ENCODE data around the gene BAIAP2L1. TPM values are rescaled to one million over a fixed set of nuclear protein-coding genes. Genes with fewer than 3 reads are reported as not detected.
"Not testable (repeated sequence)": the region's sequence is repeated elsewhere in the genome, so short reads cannot be mapped to it uniquely, and the experiment has no call there.

Gene BAIAP2L1
- total RNA-seq, 1 donor from 2014 or later = 10.9 TPM

DNA sequence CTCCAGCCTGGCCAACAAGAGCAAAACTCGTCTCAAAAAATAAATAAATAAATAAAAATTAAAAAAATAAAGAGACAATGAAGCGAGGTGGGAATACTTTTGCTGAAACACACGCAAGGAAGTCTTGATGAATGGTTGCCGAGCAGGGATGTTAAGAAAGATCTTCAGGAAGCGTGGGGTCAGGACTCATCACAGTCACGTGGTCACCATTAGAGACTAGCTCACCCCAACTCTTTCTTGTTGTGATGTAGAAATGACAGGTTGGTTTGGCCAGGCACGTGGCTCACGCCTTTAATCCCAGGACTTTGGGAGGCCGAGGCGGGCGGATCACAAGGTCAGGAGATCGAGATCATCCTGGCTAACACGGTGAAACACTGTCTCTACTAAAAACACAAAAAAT is 28.9 kb upstream of the BAIAP2L1 start:
- no peaks in the 10 kb centered on the region for H3K4me1 Mint-ChIP-seq (ENCODE audit: unreplicated experiment)
- no peak overlapping the region for H3K4me3 Mint-ChIP-seq (ENCODE audit: unreplicated experiment)
- H3K36me3 Mint-ChIP-seq (ENCODE audit: unreplicated experiment) = no peaks in the 10 kb centered on the region

DNA sequence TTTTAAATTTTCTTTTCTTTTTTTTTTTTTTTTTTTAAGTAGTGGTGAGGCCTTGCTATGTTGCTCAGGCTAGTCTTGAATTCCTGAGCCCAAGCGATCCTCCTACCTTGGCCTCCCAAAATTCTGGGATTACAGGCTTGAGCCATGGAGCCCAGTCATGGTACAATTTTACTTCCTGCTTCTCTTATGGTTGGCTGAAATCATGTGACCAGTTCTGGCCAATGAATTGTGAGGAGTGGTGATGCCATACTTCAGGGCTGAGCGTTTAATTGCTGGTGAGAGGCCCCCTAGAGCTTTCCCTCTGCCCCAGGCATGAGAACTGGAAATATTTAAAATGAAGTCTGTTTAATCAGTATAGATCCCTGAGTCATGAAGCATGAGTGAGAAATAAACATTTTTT is 22.2 kb upstream of the BAIAP2L1 start:
- TF ChIP-seq, protein P1, sequence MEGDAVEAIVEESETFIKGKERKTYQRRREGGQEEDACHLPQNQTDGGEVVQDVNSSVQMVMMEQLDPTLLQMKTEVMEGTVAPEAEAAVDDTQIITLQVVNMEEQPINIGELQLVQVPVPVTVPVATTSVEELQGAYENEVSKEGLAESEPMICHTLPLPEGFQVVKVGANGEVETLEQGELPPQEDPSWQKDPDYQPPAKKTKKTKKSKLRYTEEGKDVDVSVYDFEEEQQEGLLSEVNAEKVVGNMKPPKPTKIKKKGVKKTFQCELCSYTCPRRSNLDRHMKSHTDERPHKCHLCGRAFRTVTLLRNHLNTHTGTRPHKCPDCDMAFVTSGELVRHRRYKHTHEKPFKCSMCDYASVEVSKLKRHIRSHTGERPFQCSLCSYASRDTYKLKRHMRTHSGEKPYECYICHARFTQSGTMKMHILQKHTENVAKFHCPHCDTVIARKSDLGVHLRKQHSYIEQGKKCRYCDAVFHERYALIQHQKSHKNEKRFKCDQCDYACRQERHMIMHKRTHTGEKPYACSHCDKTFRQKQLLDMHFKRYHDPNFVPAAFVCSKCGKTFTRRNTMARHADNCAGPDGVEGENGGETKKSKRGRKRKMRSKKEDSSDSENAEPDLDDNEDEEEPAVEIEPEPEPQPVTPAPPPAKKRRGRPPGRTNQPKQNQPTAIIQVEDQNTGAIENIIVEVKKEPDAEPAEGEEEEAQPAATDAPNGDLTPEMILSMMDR (IDR thresholded peaks at IDR 0.05) = no peak
- peaks cover 9% of the 10 kb centered on the region for H3K27me3 Mint-ChIP-seq (ENCODE audit: unreplicated experiment)
- no peak overlapping the region for H3K4me3 Mint-ChIP-seq (ENCODE audit: unreplicated experiment)
- H3K27ac Mint-ChIP-seq (ENCODE audit: unreplicated experiment) = no peak overlapping the region
- H3K36me3 Mint-ChIP-seq (ENCODE audit: unreplicated experiment) = no peaks in the 10 kb centered on the region
- no peak for DNase-seq (ENCODE audit: extremely low spot score, unreplicated experiment)
- peaks cover 12% of the 10 kb centered on the region for H3K4me1 Mint-ChIP-seq (ENCODE audit: unreplicated experiment)
- H3K9me3 Mint-ChIP-seq (ENCODE audit: unreplicated experiment) = no peaks in the 10 kb centered on the region

More for the DNA sequence above, 28.9 kb upstream of the BAIAP2L1 start:
- no peak for DNase-seq (ENCODE audit: extremely low spot score, unreplicated experiment)
- Mint-ChIP-seq H3K9me3 (ENCODE audit: unreplicated experiment) (no peaks in the 10 kb centered on the region), H3K27me3 (ENCODE audit: unreplicated experiment) (peaks cover 10% of the 10 kb centered on the region), H3K27ac (ENCODE audit: unreplicated experiment) (no peak overlapping the region)
- TF ChIP-seq, protein P1 (IDR thresholded peaks at IDR 0.05) = no peak

DNA sequence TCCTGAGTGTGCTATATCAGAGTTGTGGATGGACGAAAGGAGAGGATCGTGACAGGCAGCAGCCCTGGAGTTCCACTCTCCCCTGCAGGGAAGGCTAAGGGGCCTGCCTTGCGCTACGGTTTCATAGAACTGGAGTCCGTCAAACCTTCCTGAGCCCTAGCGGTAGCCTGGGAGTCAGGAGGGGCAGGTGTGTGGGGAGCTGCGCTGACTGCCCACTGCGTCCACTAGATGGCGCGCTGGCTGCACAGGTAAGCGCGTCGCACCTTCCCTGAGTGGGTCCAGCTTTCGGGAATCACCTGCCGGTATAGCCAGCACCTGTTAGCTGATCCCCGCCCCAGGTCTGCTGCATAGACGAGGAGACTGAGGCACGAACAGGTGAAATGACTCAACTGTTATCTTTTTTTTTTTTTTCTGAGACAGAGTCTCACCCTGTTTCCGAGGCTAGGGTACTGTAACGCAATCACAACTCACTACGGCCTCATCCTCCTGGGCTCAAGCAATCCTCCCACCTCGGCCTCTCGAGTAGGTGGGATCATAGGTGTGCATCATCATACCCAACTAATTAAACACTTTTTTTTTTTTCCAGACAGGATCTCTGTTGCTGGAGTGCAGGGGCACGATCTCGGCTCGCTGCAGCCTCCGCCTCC is 20.2 kb upstream of the BAIAP2L1 start:
- H3K4me1 Mint-ChIP-seq (ENCODE audit: unreplicated experiment) = peaks cover 12% of the 10 kb centered on the region
- no peaks in the 10 kb centered on the region for H3K9me3 Mint-ChIP-seq (ENCODE audit: unreplicated experiment)
- no peak overlapping the region for H3K27ac Mint-ChIP-seq (ENCODE audit: unreplicated experiment)
- peaks cover 6% of the 10 kb centered on the region for H3K27me3 Mint-ChIP-seq (ENCODE audit: unreplicated experiment)
- no peaks in the 10 kb centered on the region for H3K36me3 Mint-ChIP-seq (ENCODE audit: unreplicated experiment)
- H3K4me3 Mint-ChIP-seq (ENCODE audit: unreplicated experiment) = no peak overlapping the region
- TF ChIP-seq, protein P1 (IDR thresholded peaks at IDR 0.05) = peak; percentile 90
- DNase-seq (ENCODE audit: extremely low spot score, unreplicated experiment) = no peak

DNA sequence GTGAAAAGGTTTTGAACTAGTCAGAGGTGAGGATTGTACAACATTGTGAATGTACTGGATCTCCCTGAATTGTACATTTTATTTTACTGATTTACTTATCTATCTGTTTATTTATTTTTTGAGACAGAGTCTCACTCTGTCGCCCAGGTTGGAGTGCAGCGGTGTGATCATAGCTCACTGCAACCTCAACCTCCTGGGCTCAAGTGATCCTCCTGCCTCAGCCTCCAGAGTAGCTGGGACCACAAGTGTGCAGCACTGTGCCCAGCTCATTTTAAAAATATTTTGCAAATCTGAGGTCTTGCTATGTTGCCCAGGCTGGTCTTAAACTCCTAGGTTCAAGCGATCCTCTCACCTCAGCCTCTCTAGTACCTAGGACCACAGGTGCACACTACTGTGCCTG is 19.1 kb upstream of the BAIAP2L1 start:
- not testable (repeated sequence) for H3K4me3 Mint-ChIP-seq (ENCODE audit: unreplicated experiment); H3K27ac Mint-ChIP-seq (ENCODE audit: unreplicated experiment); H3K27me3 Mint-ChIP-seq (ENCODE audit: unreplicated experiment); H3K36me3 Mint-ChIP-seq (ENCODE audit: unreplicated experiment); DNase-seq (ENCODE audit: extremely low spot score, unreplicated experiment); H3K9me3 Mint-ChIP-seq (ENCODE audit: unreplicated experiment)
- H3K4me1 Mint-ChIP-seq (ENCODE audit: unreplicated experiment) = peaks cover 12% of the 10 kb centered on the region

DNA sequence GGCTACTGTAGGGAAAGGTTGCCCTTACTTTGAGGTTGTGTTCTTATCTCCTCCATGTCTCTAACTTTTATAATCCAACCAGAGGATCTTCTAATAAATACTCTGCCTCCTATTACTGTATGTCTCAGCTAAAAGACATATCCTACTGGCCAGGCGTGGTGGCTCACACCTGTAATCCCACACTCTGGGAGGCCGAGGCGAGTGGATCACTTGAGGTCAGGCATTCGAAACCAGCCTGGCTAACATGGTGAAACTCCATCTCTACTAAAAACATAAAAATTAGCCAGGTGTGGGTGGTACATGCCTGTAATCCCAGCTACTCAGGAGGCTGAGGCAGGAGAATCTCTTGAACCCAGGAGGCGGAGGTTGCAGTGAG is 18.4 kb upstream of the BAIAP2L1 start:
- peak overlapping the region; percentile 71 for H3K27ac Mint-ChIP-seq (ENCODE audit: unreplicated experiment)
- H3K27me3 Mint-ChIP-seq (ENCODE audit: unreplicated experiment); H3K9me3 Mint-ChIP-seq (ENCODE audit: unreplicated experiment); H3K36me3 Mint-ChIP-seq (ENCODE audit: unreplicated experiment); H3K4me3 Mint-ChIP-seq (ENCODE audit: unreplicated experiment); DNase-seq (ENCODE audit: extremely low spot score, unreplicated experiment): not testable (repeated sequence)
- peaks cover 12% of the 10 kb centered on the region for H3K4me1 Mint-ChIP-seq (ENCODE audit: unreplicated experiment)

DNA sequence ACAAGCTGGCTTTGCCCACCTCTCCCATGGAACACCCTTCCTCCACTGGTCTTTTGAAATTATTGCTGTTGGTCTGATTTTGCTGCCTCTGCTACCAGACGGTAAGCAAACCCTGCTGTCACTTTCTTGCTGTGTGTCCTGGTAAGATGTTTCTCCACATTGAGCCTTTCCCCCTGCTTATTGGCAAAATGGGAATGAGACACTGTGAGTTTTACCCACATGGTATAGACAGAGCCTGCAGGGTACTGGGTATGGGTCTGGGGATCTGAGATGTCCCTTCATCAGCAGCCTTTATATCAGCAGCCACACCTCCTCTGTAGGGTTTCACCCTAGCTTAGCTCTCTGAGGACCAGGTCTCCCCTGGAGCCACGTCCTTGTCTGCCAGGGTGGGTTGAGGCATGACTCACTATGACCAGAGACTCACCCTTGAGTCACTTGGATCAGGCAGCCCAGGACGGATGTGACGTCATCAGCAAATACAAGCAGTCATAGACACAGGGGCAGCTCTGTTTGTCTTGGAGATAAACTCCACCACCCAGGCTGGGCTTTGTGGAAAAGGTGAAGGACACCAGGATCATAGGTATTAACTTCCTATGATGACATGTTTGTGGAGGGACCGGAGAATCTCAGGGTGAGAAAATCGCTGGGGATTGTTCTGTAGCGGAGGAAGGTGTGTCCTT is 17.9 kb upstream of the BAIAP2L1 start:
- Mint-ChIP-seq H3K4me3 (ENCODE audit: unreplicated experiment) (no peak overlapping the region), H3K27me3 (ENCODE audit: unreplicated experiment) (peaks cover under 1% of the 10 kb centered on the region), H3K4me1 (ENCODE audit: unreplicated experiment) (peaks cover 12% of the 10 kb centered on the region), H3K27ac (ENCODE audit: unreplicated experiment) (peak overlapping the region; percentile 71), H3K36me3 (ENCODE audit: unreplicated experiment) (no peaks in the 10 kb centered on the region), H3K9me3 (ENCODE audit: unreplicated experiment) (no peaks in the 10 kb centered on the region)
- no peak for DNase-seq (ENCODE audit: extremely low spot score, unreplicated experiment)
- TF ChIP-seq, protein P1 (IDR thresholded peaks at IDR 0.05) = no peak
